ENCODE results near the gene DAW1. TPM values are rescaled to one million over a fixed set of nuclear protein-coding genes. Genes with fewer than 3 reads are reported as not detected.
"Not testable (repeated sequence)": the region's sequence is repeated elsewhere in the genome, so short reads cannot be mapped to it uniquely, and the experiment has no call there.

Gene DAW1
- polyA plus RNA-seq, 4 donors, result 0.07 TPM; not detected in 3

GRCh38 chr2:227906991-227907390, 35.6 kb downstream of the DAW1 start:
- Histone ChIP-seq H3K4me3 (ENCODE audit: low read depth in 1 of 3, low read length in 3 of 3) (no peak overlapping the region), H3K36me3 (ENCODE audit: control insufficient read depth in 3 of 3, insufficient read depth in 2 of 3, low read depth in 1 of 3, low read length in 3 of 3) (no peaks in the 10 kb centered on the region), H3K4me1 (ENCODE audit: control insufficient read depth in 3 of 3, insufficient read depth in 2 of 3, low read depth in 1 of 3, low read length in 2 of 3) (no peaks in the 10 kb centered on the region), H3K27me3 (ENCODE audit: control insufficient read depth in 3 of 3, insufficient read depth in 3 of 3, low read length in 3 of 3) (peaks cover 0 to 3% (median 0%) of the 10 kb centered on the region in 3 donors), H3K9me3 (ENCODE audit: control insufficient read depth in 2 of 2, insufficient read depth in 1 of 2, low read depth in 1 of 2, low read length in 1 of 2) (no peaks in the 10 kb centered on the region), H3K27ac (ENCODE audit: low read depth in 1 of 3, low read length in 2 of 3) (no peak overlapping the region)
- DNase-seq, result no peak
- WGBS, 3 donors, result 64 to 87% (median 68%) methylated on average over 1 of the region's 1 CpG
- no peak for FAIRE-seq

- H3K4me3 ChIP-seq (ENCODE audit: low read depth in 1 of 3, low read length in 3 of 3), result no peak overlapping the region
- FAIRE-seq (no peak), DNase-seq (no peak)
- H3K27me3 ChIP-seq (ENCODE audit: control insufficient read depth in 3 of 3, insufficient read depth in 3 of 3, low read length in 3 of 3), result no peaks in the 10 kb centered on the region
- H3K9me3 ChIP-seq (ENCODE audit: control insufficient read depth in 2 of 2, insufficient read depth in 1 of 2, low read depth in 1 of 2, low read length in 1 of 2), result no peaks in the 10 kb centered on the region
- WGBS, 3 donors, result 79 to 82% (median 81%) methylated on average over 7 of the region's 7 CpGs
- no peaks in the 10 kb centered on the region for H3K36me3 ChIP-seq (ENCODE audit: control insufficient read depth in 3 of 3, insufficient read depth in 2 of 3, low read depth in 1 of 3, low read length in 3 of 3)
- no peak overlapping the region for H3K27ac ChIP-seq (ENCODE audit: low read depth in 1 of 3, low read length in 2 of 3)
- no peaks in the 10 kb centered on the region for H3K4me1 ChIP-seq (ENCODE audit: control insufficient read depth in 3 of 3, insufficient read depth in 2 of 3, low read depth in 1 of 3, low read length in 2 of 3)
Observed at GRCh38 chr2:227908266-227909054, 37.0 kb downstream of the DAW1 start.

- Histone ChIP-seq H3K36me3 (ENCODE audit: control insufficient read depth in 3 of 3, insufficient read depth in 2 of 3, low read depth in 1 of 3, low read length in 3 of 3) (no peaks in the 10 kb centered on the region), H3K9me3 (ENCODE audit: control insufficient read depth in 2 of 2, insufficient read depth in 1 of 2, low read depth in 1 of 2, low read length in 1 of 2) (no peaks in the 10 kb centered on the region), H3K27ac (ENCODE audit: low read depth in 1 of 3, low read length in 2 of 3) (no peak overlapping the region), H3K4me3 (ENCODE audit: low read depth in 1 of 3, low read length in 3 of 3) (no peak overlapping the region), H3K4me1 (ENCODE audit: control insufficient read depth in 3 of 3, insufficient read depth in 2 of 3, low read depth in 1 of 3, low read length in 2 of 3) (no peaks in the 10 kb centered on the region), H3K27me3 (ENCODE audit: control insufficient read depth in 3 of 3, insufficient read depth in 3 of 3, low read length in 3 of 3) (no peaks in the 10 kb centered on the region)
- DNase-seq (no peak), FAIRE-seq (no peak)
- WGBS, 3 donors, result 24 to 89% (median 59%) methylated on average over 2 of the region's 2 CpGs
Observed at GRCh38 chr2:227914362-227914761, 42.9 kb downstream of the DAW1 start.

GRCh38 chr2:227921648-227922047, 50.2 kb downstream of the DAW1 start:
- peak; percentile 50 to 71 for DNase-seq
- 8 to 60% (median 29%) methylated on average over 4 of the region's 4 CpGs for WGBS, 3 donors
- Histone ChIP-seq H3K4me1 (ENCODE audit: control insufficient read depth in 3 of 3, insufficient read depth in 2 of 3, low read depth in 1 of 3, low read length in 2 of 3) (peaks cover 0 to 5% (median 0%) of the 10 kb centered on the region in 3 donors), H3K9me3 (ENCODE audit: control insufficient read depth in 2 of 2, insufficient read depth in 1 of 2, low read depth in 1 of 2, low read length in 1 of 2) (no peaks in the 10 kb centered on the region), H3K27ac (ENCODE audit: low read depth in 1 of 3, low read length in 2 of 3) (no peak overlapping the region), H3K36me3 (ENCODE audit: control insufficient read depth in 3 of 3, insufficient read depth in 2 of 3, low read depth in 1 of 3, low read length in 3 of 3) (no peaks in the 10 kb centered on the region), H3K4me3 (ENCODE audit: low read depth in 1 of 3, low read length in 3 of 3) (no peak overlapping the region), H3K27me3 (ENCODE audit: control insufficient read depth in 3 of 3, insufficient read depth in 3 of 3, low read length in 3 of 3) (no peaks in the 10 kb centered on the region)
- FAIRE-seq, result no peak

- 82 to 87% (median 86%) methylated on average over 6 of the region's 6 CpGs for WGBS, 3 donors
- peaks cover 0 to under 1% of the 10 kb centered on the region in 2 donors for H3K9me3 ChIP-seq (ENCODE audit: control insufficient read depth in 2 of 2, insufficient read depth in 1 of 2, low read depth in 1 of 2, low read length in 1 of 2)
- H3K36me3 ChIP-seq (ENCODE audit: control insufficient read depth in 3 of 3, insufficient read depth in 2 of 3, low read depth in 1 of 3, low read length in 3 of 3), result no peaks in the 10 kb centered on the region
- no peaks in the 10 kb centered on the region for H3K4me1 ChIP-seq (ENCODE audit: control insufficient read depth in 3 of 3, insufficient read depth in 2 of 3, low read depth in 1 of 3, low read length in 2 of 3)
- no peak overlapping the region for H3K4me3 ChIP-seq (ENCODE audit: low read depth in 1 of 3, low read length in 3 of 3)
- DNase-seq (no peak), FAIRE-seq (no peak)
- no peak overlapping the region for H3K27ac ChIP-seq (ENCODE audit: low read depth in 1 of 3, low read length in 2 of 3)
- no peaks in the 10 kb centered on the region for H3K27me3 ChIP-seq (ENCODE audit: control insufficient read depth in 3 of 3, insufficient read depth in 3 of 3, low read length in 3 of 3)
Observed at GRCh38 chr2:227932001-227932400, 60.6 kb downstream of the DAW1 start.

- 22 to 54% (median 31%) methylated on average over 2 of the region's 2 CpGs for WGBS, 3 donors
Observed at GRCh38 chr2:227932403-227932802, 61.0 kb downstream of the DAW1 start.

GRCh38 chr2:227933884-227934283, 62.5 kb downstream of the DAW1 start:
- no peaks in the 10 kb centered on the region for H3K27me3 ChIP-seq (ENCODE audit: control insufficient read depth in 3 of 3, insufficient read depth in 3 of 3, low read length in 3 of 3)
- no peaks in the 10 kb centered on the region for H3K36me3 ChIP-seq (ENCODE audit: control insufficient read depth in 3 of 3, insufficient read depth in 2 of 3, low read depth in 1 of 3, low read length in 3 of 3)
- FAIRE-seq (no peak), DNase-seq (no peak)
- no peak overlapping the region for H3K27ac ChIP-seq (ENCODE audit: low read depth in 1 of 3, low read length in 2 of 3)
- H3K9me3 ChIP-seq (ENCODE audit: control insufficient read depth in 2 of 2, insufficient read depth in 1 of 2, low read depth in 1 of 2, low read length in 1 of 2), result no peaks in the 10 kb centered on the region
- WGBS, 3 donors, result 88 to 96% (median 89%) methylated on average over 1 of the region's 1 CpG
- no peaks in the 10 kb centered on the region for H3K4me1 ChIP-seq (ENCODE audit: control insufficient read depth in 3 of 3, insufficient read depth in 2 of 3, low read depth in 1 of 3, low read length in 2 of 3)
- H3K4me3 ChIP-seq (ENCODE audit: low read depth in 1 of 3, low read length in 3 of 3), result no peak overlapping the region

More at GRCh38 chr2:227932403-227932802, 61.0 kb downstream of the DAW1 start:
- FAIRE-seq, result no peak
- no peaks in the 10 kb centered on the region for H3K9me3 ChIP-seq (ENCODE audit: control insufficient read depth in 2 of 2, insufficient read depth in 1 of 2, low read depth in 1 of 2, low read length in 1 of 2)
- no peak overlapping the region for H3K27ac ChIP-seq (ENCODE audit: low read depth in 1 of 3, low read length in 2 of 3)
- H3K4me3 ChIP-seq (ENCODE audit: low read depth in 1 of 3, low read length in 3 of 3), result no peak overlapping the region
- DNase-seq, result peak; percentile 6 to 19
- no peaks in the 10 kb centered on the region for H3K4me1 ChIP-seq (ENCODE audit: control insufficient read depth in 3 of 3, insufficient read depth in 2 of 3, low read depth in 1 of 3, low read length in 2 of 3)
- no peaks in the 10 kb centered on the region for H3K36me3 ChIP-seq (ENCODE audit: control insufficient read depth in 3 of 3, insufficient read depth in 2 of 3, low read depth in 1 of 3, low read length in 3 of 3)
- H3K27me3 ChIP-seq (ENCODE audit: control insufficient read depth in 3 of 3, insufficient read depth in 3 of 3, low read length in 3 of 3), result no peaks in the 10 kb centered on the region

GRCh38 chr2:227936249-227936648, 64.8 kb downstream of the DAW1 start:
- DNase-seq; H3K4me1 ChIP-seq (ENCODE audit: control insufficient read depth in 3 of 3, insufficient read depth in 2 of 3, low read depth in 1 of 3, low read length in 2 of 3); H3K4me3 ChIP-seq (ENCODE audit: low read depth in 1 of 3, low read length in 3 of 3); H3K9me3 ChIP-seq (ENCODE audit: control insufficient read depth in 2 of 2, insufficient read depth in 1 of 2, low read depth in 1 of 2, low read length in 1 of 2); FAIRE-seq; H3K27ac ChIP-seq (ENCODE audit: low read depth in 1 of 3, low read length in 2 of 3); H3K27me3 ChIP-seq (ENCODE audit: control insufficient read depth in 3 of 3, insufficient read depth in 3 of 3, low read length in 3 of 3); H3K36me3 ChIP-seq (ENCODE audit: control insufficient read depth in 3 of 3, insufficient read depth in 2 of 3, low read depth in 1 of 3, low read length in 3 of 3): not testable (repeated sequence)
- WGBS, 3 donors, result 66 to 70% (median 69%) methylated on average over 7 of the region's 7 CpGs

All from small intestine (tissue), 7 donors.